ENCODE data around the gene RAB36. TPM values are rescaled to one million over a fixed set of nuclear protein-coding genes. Genes with fewer than 3 reads are reported as not detected.

RAB36 gene
- polyA plus RNA-seq, 1 of the 3 experiments (the other 2 are of a cell fraction): 6.6 TPM

- Histone ChIP-seq H3K4me3 (ENCODE audit: low read depth in 2 of 2, low read length in 1 of 2) (no peak overlapping the region), H3K9ac (no peak overlapping the region), H4K20me1 (ENCODE audit: insufficient read depth) (no peaks in the 10 kb centered on the region), H3K27me3 (ENCODE audit: insufficient read depth) (no peaks in the 10 kb centered on the region), H3K4me2 (no peak overlapping the region), H3K4me1 (ENCODE audit: control insufficient read depth in 1 of 2, insufficient read depth in 2 of 2, low read depth in 1 of 2, low read length in 1 of 2) (peaks cover 0 to 78% of the 10 kb centered on the region in 2 experiments; a peak in 1 of 4 replicates), H3K9me2 (no peaks in the 10 kb centered on the region), H3K79me2 (ENCODE audit: insufficient read depth) (no peaks in the 10 kb centered on the region), H3K27ac (ENCODE audit: low read depth in 2 of 2, low read length in 1 of 2) (peak overlapping the region in 1 of 2 experiments; percentile 50; a peak in 1 of 4 replicates), H2AFZ (ENCODE audit: low read depth) (no peak overlapping the region), H3K36me3 (replicated peaks in 1 of 2; ENCODE audit: control insufficient read depth in 1 of 2, insufficient read depth in 2 of 2, low read length in 1 of 2) (no peaks in the 10 kb centered on the region), H3F3A (replicated peaks; ENCODE audit: insufficient read depth) (no peaks in the 10 kb centered on the region), H3K9me3 (no peaks in the 10 kb centered on the region)
- 81% methylated on average over 6 of the region's 12 CpGs for WGBS (ENCODE audit: low lambda C conversion rate)
- ChIA-PET CTCF (interaction anchor here (1.2 to 3.4 kb wide), 4 partner anchors 14 to 145 kb away, joined by 3 to 12 read pairs (median 3); no protein-coding TSS in a partner anchor), POLR2A (no interaction called here)
- peak; percentile 36 for DNase-seq
- TF ChIP-seq NFIC (IDR thresholded peaks at IDR 0.05; ENCODE audit: borderline replicate concordance) (no peak), SMC3 (IDR thresholded peaks at IDR 0.05; ENCODE audit: low read depth, low read length) (no peak), MXI1 (IDR thresholded peaks at IDR 0.05; ENCODE audit: low read depth, low read length) (no peak), CHD2 (IDR thresholded peaks at IDR 0.05; ENCODE audit: low read length, partially characterized antibody) (no peak), IRF3 (IDR thresholded peaks at IDR 0.05; ENCODE audit: low read depth, low read length) (no peak), EZH2phosphoT487 (IDR thresholded peaks at IDR 0.05; ENCODE audit: borderline replicate concordance, low read depth) (no peak)
Measured at GRCh38 chr22:23104187-23104971, 40.9 kb upstream of the RAB36 start.

DNA sequence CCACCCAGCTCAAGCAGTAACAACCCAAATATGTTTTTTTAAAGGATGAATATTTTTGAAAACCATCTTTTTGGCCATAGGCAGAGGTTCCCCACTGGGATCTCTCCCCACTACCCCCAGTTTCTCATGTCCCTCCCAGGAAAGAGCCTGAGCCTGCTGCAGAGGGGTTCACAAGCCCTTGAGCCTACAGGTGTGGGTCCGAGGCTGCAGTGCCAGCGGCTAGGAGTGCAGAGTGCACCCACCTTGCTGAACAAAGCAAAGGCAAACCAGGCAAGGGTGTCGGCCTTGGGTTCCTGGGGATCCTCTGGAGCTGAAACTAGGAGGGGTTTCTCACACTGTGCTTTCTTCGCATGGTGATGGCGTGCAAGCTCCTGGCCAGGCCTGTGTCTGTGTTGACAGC, 40.0 kb upstream of the RAB36 start:
- no peaks in the 10 kb centered on the region for H3K36me3 ChIP-seq (replicated peaks in 1 of 2; ENCODE audit: control insufficient read depth in 1 of 2, insufficient read depth in 2 of 2, low read length in 1 of 2)
- H3K27me3 ChIP-seq (ENCODE audit: insufficient read depth): no peaks in the 10 kb centered on the region
- no peak for DNase-seq
- ChIA-PET CTCF (interaction anchor here (1.2 to 3.4 kb wide), 3 partner anchors 13 to 146 kb away, joined by 3 to 12 read pairs (median 3); no protein-coding TSS in a partner anchor), POLR2A (no interaction called here)
- WGBS (ENCODE audit: low lambda C conversion rate): 94% methylated on average over 3 of the region's 5 CpGs
- H3K27ac ChIP-seq (ENCODE audit: low read depth in 2 of 2, low read length in 1 of 2): no peak overlapping the region; a peak in 1 of 4 replicates
- no peaks in the 10 kb centered on the region for H3F3A ChIP-seq (replicated peaks; ENCODE audit: insufficient read depth)
- no peak overlapping the region for H3K4me3 ChIP-seq (ENCODE audit: low read depth in 2 of 2, low read length in 1 of 2)
- H3K9me3 ChIP-seq: no peaks in the 10 kb centered on the region
- H3K9me2 ChIP-seq: no peaks in the 10 kb centered on the region
- no peak overlapping the region for H2AFZ ChIP-seq (ENCODE audit: low read depth)
- TF ChIP-seq, protein P1, sequence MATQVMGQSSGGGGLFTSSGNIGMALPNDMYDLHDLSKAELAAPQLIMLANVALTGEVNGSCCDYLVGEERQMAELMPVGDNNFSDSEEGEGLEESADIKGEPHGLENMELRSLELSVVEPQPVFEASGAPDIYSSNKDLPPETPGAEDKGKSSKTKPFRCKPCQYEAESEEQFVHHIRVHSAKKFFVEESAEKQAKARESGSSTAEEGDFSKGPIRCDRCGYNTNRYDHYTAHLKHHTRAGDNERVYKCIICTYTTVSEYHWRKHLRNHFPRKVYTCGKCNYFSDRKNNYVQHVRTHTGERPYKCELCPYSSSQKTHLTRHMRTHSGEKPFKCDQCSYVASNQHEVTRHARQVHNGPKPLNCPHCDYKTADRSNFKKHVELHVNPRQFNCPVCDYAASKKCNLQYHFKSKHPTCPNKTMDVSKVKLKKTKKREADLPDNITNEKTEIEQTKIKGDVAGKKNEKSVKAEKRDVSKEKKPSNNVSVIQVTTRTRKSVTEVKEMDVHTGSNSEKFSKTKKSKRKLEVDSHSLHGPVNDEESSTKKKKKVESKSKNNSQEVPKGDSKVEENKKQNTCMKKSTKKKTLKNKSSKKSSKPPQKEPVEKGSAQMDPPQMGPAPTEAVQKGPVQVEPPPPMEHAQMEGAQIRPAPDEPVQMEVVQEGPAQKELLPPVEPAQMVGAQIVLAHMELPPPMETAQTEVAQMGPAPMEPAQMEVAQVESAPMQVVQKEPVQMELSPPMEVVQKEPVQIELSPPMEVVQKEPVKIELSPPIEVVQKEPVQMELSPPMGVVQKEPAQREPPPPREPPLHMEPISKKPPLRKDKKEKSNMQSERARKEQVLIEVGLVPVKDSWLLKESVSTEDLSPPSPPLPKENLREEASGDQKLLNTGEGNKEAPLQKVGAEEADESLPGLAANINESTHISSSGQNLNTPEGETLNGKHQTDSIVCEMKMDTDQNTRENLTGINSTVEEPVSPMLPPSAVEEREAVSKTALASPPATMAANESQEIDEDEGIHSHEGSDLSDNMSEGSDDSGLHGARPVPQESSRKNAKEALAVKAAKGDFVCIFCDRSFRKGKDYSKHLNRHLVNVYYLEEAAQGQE (IDR thresholded peaks at IDR 0.05; ENCODE audit: low read depth, low read length): no peak
- no peak for TF ChIP-seq SMC3 (IDR thresholded peaks at IDR 0.05; ENCODE audit: low read depth, low read length)
- no peak for TF ChIP-seq SIN3A (IDR thresholded peaks at IDR 0.05; ENCODE audit: borderline replicate concordance, low read depth, low read length)
- TF ChIP-seq IRF3 (IDR thresholded peaks at IDR 0.05; ENCODE audit: low read depth, low read length): no peak
- no peak for TF ChIP-seq RCOR1 (IDR thresholded peaks at IDR 0.05; ENCODE audit: low read length)
- no peaks in the 10 kb centered on the region for H3K79me2 ChIP-seq (ENCODE audit: insufficient read depth)
- H4K20me1 ChIP-seq (ENCODE audit: insufficient read depth): no peaks in the 10 kb centered on the region
- H3K4me2 ChIP-seq: no peak overlapping the region
- H3K9ac ChIP-seq: no peak overlapping the region
- H3K4me1 ChIP-seq (ENCODE audit: control insufficient read depth in 1 of 2, insufficient read depth in 2 of 2, low read depth in 1 of 2, low read length in 1 of 2): peaks cover 0 to 78% of the 10 kb centered on the region in 2 experiments; a peak in 1 of 4 replicates

Measured in SK-N-SH (cell line).